Erythroblast (primary cell): ENCODE data around the gene ATP1A1.

ENCODE experiments used
- GATA1 ChIP-seq: IDR thresholded peaks from 2 replicates; pipeline ENCODE4 v1.6.1; 2011; ENCODE audit warnings: low read depth, mild to moderate bottlenecking, control low read depth, low read length, moderate library complexity
- POLR2A ChIP-seq: IDR thresholded peaks from 2 replicates; pipeline ENCODE4 v1.6.1; 2011; ENCODE audit warnings: mild to moderate bottlenecking, low read length

DNA sequence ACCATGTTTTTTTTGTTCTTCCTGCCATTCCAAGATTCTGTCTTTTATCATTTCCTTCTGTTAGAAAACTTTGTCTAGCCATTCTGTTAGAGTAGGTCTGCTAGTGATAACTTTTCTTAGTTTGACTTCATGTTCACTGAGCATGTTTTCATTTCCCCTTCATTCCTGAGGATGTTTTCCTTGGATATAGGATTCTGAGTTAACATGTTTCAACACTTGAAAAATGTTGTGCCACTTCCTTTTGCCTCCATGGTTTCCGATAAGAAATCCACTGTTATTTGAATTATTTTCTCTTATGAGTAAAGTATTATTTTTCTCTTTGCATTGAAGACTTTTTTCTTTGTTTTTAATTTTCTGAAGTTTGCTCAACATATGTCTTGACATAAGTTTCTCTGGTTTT lies 66.7 kb downstream of the ATP1A1 start:
- TF ChIP-seq POLR2A = no peak
- TF ChIP-seq GATA1 = no peak
